Body of pancreas (tissue), 4 donors: ENCODE measurements around the gene OLA1. TPM values are rescaled to one million over a fixed set of nuclear protein-coding genes. Genes with fewer than 3 reads are reported as not detected.

ENCODE experiments used
- ATAC-seq: fragments of 150-250 bp; one replicate; pipeline ENCODE4 v1.9.1; 2016
- DNase-seq, 4 donors: peaks; one replicate each; pipeline ENCODE4 v3.0.0-alpha.2; 2019
- H3K27ac ChIP-seq, 4 donors: fragments of 200-600 bp; sonication (generic); 1 replicate in 3 of 4; 2 replicates in 1 of 4; pipeline versions ENCODE4 v1.5.1 to v1.6.1; 2016 to 2019; ENCODE audit warnings: mild to moderate bottlenecking in 1 of 4, mixed read lengths in 1 of 4, moderate library complexity in 1 of 4
- H3K27me3 ChIP-seq, 2 donors: fragments of 200-600 bp; sonication (generic); one replicate each; pipeline ENCODE4 v1.6.0; 2016; ENCODE audit warnings: mild to moderate bottlenecking in 1 of 2
- H3K36me3 ChIP-seq, 2 donors: fragments of 200-600 bp; sonication (generic); replicated peaks in 1 of 2; 2 replicates each; pipeline ENCODE4 v1.5.1; 2016; ENCODE audit warnings: low read depth in 2 of 2; ENCODE audit not compliant: insufficient read depth in 1 of 2
- H3K4me1 ChIP-seq: fragments of 200-600 bp; sonication (generic); one replicate; pipeline ENCODE4 v1.6.0; 2016
- H3K4me3 ChIP-seq, 2 donors: fragments of 200-600 bp; sonication (generic); 1 replicate in 1 of 2; 2 replicates in 1 of 2; pipeline ENCODE4 v1.5.1; 2016 to 2019
- H3K9me3 ChIP-seq, 3 donors: fragments of 200-600 bp; sonication (generic); 1 replicate in 2 of 3; 2 replicates in 1 of 3; pipeline ENCODE4 v1.5.1; 2016
- CTCF ChIP-seq, 7 experiments: fragments of 450-650 bp in 4 of 7; fragments of 200-600 bp in 3 of 7; sonication (generic) in 3 of 7; IDR thresholded peaks; one replicate each; pipeline ENCODE4 v1.5.1; 2016 to 2019; ENCODE audit warnings: antibody characterized with exemption in 7 of 7
- POLR2A ChIP-seq, 3 donors: fragments of 450-650 bp; IDR thresholded peaks; one replicate each; pipeline ENCODE4 v1.6.1; 2016; ENCODE audit warnings: antibody characterized with exemption in 3 of 3, mild to moderate bottlenecking in 2 of 3
- whole genome bisulfite sequencing, 2 donors: methylation state at CpG; one replicate each; pipeline ENCODE4 v1.1.5; 2017; 5-methylcytosine and 5-hydroxymethylcytosine counted together
- intact Hi-C: fragments of 100-400 bp; cut with DNase I; formaldehyde crosslinking; loops from one replicate; pipeline ENCODE4 v1.15.1; 2023
- total RNA-seq, 2 donors: library from RNA; depleted of rRNA; stranded (reverse); fragments of >200 nt; gene quantifications; one replicate each; pipeline ENCODE4 v1.1.0, GENCODE V29; 2016

The OLA1 gene
- total RNA-seq, 2 donors from 2014 or later = 17.8 to 43.3 TPM

- TF ChIP-seq POLR2A (IDR thresholded peaks at IDR 0.05) (no peak), CTCF (IDR thresholded peaks at IDR 0.05) (no peak)
- 81 to 88% methylated on average over 4 of the region's 4 CpGs for WGBS, 2 donors
- ATAC-seq (no peak), DNase-seq (no peak)
- no peak overlapping the region for H3K27ac ChIP-seq
- no peaks in the 10 kb centered on the region for H3K27me3 ChIP-seq
- no peak overlapping the region for H3K4me3 ChIP-seq
- intact Hi-C loops = no loop called here
- H3K36me3 ChIP-seq = no peaks in the 10 kb centered on the region
- H3K4me1 ChIP-seq = no peaks in the 10 kb centered on the region
- H3K9me3 ChIP-seq = no peaks in the 10 kb centered on the region
These were observed 197.3 kb downstream of the OLA1 start for GRCh38 chr2:174051068-174051467.

- Histone ChIP-seq H3K9me3 (no peaks in the 10 kb centered on the region), H3K27me3 (no peaks in the 10 kb centered on the region), H3K27ac (no peak overlapping the region), H3K4me1 (no peaks in the 10 kb centered on the region), H3K4me3 (no peak overlapping the region), H3K36me3 (no peaks in the 10 kb centered on the region)
- intact Hi-C loops = no loop called here
- DNase-seq (no peak), ATAC-seq (no peak)
- WGBS, 2 donors = 62 to 64% methylated on average over 2 of the region's 2 CpGs
- TF ChIP-seq CTCF (IDR thresholded peaks at IDR 0.05) = no peak
- no peak for TF ChIP-seq POLR2A (IDR thresholded peaks at IDR 0.05)
These were observed 198.4 kb downstream of the OLA1 start for GRCh38 chr2:174049895-174050294.

GRCh38 chr2:174048243-174048642 lies 200.1 kb downstream of the OLA1 start:
- intact Hi-C loops = no loop called here
- Histone ChIP-seq H3K27ac (no peak overlapping the region), H3K4me3 (no peak overlapping the region), H3K27me3 (no peaks in the 10 kb centered on the region), H3K36me3 (no peaks in the 10 kb centered on the region), H3K9me3 (no peaks in the 10 kb centered on the region), H3K4me1 (no peaks in the 10 kb centered on the region)
- DNase-seq (no peak), ATAC-seq (no peak)
- WGBS, 2 donors = 80 to 90% methylated on average over 5 to 20 of the region's 20 CpGs
- TF ChIP-seq POLR2A (IDR thresholded peaks at IDR 0.05) (no peak), CTCF (IDR thresholded peaks at IDR 0.05) (no peak)

- Histone ChIP-seq H3K27me3 (no peaks in the 10 kb centered on the region), H3K4me1 (no peaks in the 10 kb centered on the region), H3K36me3 (no peaks in the 10 kb centered on the region), H3K27ac (no peak overlapping the region), H3K9me3 (no peaks in the 10 kb centered on the region), H3K4me3 (no peak overlapping the region)
- TF ChIP-seq CTCF (IDR thresholded peaks at IDR 0.05) (no peak), POLR2A (IDR thresholded peaks at IDR 0.05) (no peak)
- DNase-seq (no peak), ATAC-seq (no peak)
- intact Hi-C loops = no loop called here
- 71 to 87% methylated on average over 9 of the region's 9 CpGs for WGBS, 2 donors
These were observed 200.6 kb downstream of the OLA1 start for GRCh38 chr2:174047746-174048145.

GRCh38 chr2:174046172-174046571 lies 202.2 kb downstream of the OLA1 start:
- Histone ChIP-seq H3K4me1 (no peaks in the 10 kb centered on the region), H3K27me3 (no peaks in the 10 kb centered on the region), H3K9me3 (no peaks in the 10 kb centered on the region), H3K27ac (no peak overlapping the region), H3K4me3 (no peak overlapping the region), H3K36me3 (no peaks in the 10 kb centered on the region)
- no peak for ATAC-seq
- WGBS, 2 donors = 65 to 67% methylated on average over 3 of the region's 3 CpGs
- TF ChIP-seq POLR2A (IDR thresholded peaks at IDR 0.05) = no peak
- no peak for TF ChIP-seq CTCF (IDR thresholded peaks at IDR 0.05)
- DNase-seq = no peak
- intact Hi-C loops = no loop called here
